HT1080 (cell line): ENCODE results near the gene CCDC38. TPM values are rescaled to one million over a fixed set of nuclear protein-coding genes. Genes with fewer than 3 reads are reported as not detected.

Experiments
- DNase-seq: peaks from one replicate; pipeline ENCODE4 v3.0.0-alpha.2; 2015; ENCODE audit warnings: low read depth
- total RNA-seq: library from RNA; depleted of rRNA; stranded (reverse); fragments of >200 nt; shearing (Covaris generic); gene quantifications from 2 replicates; pipeline ENCODE4 v1.2.3, GENCODE V29; 2014

CCDC38 gene
- total RNA-seq, 1 experiment from 2014 or later = not detected

GRCh38 chr12:95962222-95962621 lies 19.8 kb upstream of the CCDC38 start:
- DNase-seq = no peak

- DNase-seq = no peak
Measured at GRCh38 chr12:95960241-95960640, 17.8 kb upstream of the CCDC38 start.

GRCh38 chr12:95959107-95959506 lies 16.7 kb upstream of the CCDC38 start:
- peak; percentile 13 for DNase-seq

GRCh38 chr12:95956557-95957145 lies 14.2 kb upstream of the CCDC38 start:
- no peak for DNase-seq

- DNase-seq = no peak
Measured at GRCh38 chr12:95955549-95956159, 13.2 kb upstream of the CCDC38 start.

- DNase-seq = no peak
Measured at GRCh38 chr12:95953000-95953399, 10.6 kb upstream of the CCDC38 start.

GRCh38 chr12:95951515-95951914 lies 9.1 kb upstream of the CCDC38 start:
- no peak for DNase-seq

GRCh38 chr12:95949477-95950206 lies 7.2 kb upstream of the CCDC38 start:
- DNase-seq = no peak

GRCh38 chr12:95944108-95944704 lies 1.8 kb upstream of the CCDC38 start:
- DNase-seq = no peak

GRCh38 chr12:95943330-95943842 lies 972 bp upstream of the CCDC38 start, which contains the start of gene AMDHD1:
Gene AMDHD1, plus strand, starts transcription at chr12:95943331. Its CDS starts 68 bp downstream, at chr12:95943399.
- peak; percentile 54 for DNase-seq

- no peak for DNase-seq
Measured at GRCh38 chr12:95942101-95942523, 302 bp downstream of the CCDC38 start.

- DNase-seq = no peak
Measured at GRCh38 chr12:95940514-95940913, 1.9 kb downstream of the CCDC38 start.

- DNase-seq = peak; percentile 20
Measured at GRCh38 chr12:95922231-95922630, 20.2 kb downstream of the CCDC38 start.

GRCh38 chr12:95919110-95919509 lies 23.3 kb downstream of the CCDC38 start:
- DNase-seq = no peak

- peak; percentile 48 for DNase-seq
Measured at GRCh38 chr12:95918194-95918993, 24.0 kb downstream of the CCDC38 start.

GRCh38 chr12:95909871-95910270 lies 32.5 kb downstream of the CCDC38 start:
- no peak for DNase-seq

- no peak for DNase-seq
Measured at GRCh38 chr12:95908573-95908972, 33.8 kb downstream of the CCDC38 start.

- no peak for DNase-seq
Measured at GRCh38 chr12:95898081-95898480, 44.3 kb downstream of the CCDC38 start.

- DNase-seq = no peak
Measured at GRCh38 chr12:95896846-95897245, 45.6 kb downstream of the CCDC38 start.

GRCh38 chr12:95890958-95891357 lies 51.5 kb downstream of the CCDC38 start:
- DNase-seq = no peak

GRCh38 chr12:95887311-95887710 lies 55.1 kb downstream of the CCDC38 start:
- DNase-seq = no peak
